ENCODE results near the gene KCNA2.

DNA sequence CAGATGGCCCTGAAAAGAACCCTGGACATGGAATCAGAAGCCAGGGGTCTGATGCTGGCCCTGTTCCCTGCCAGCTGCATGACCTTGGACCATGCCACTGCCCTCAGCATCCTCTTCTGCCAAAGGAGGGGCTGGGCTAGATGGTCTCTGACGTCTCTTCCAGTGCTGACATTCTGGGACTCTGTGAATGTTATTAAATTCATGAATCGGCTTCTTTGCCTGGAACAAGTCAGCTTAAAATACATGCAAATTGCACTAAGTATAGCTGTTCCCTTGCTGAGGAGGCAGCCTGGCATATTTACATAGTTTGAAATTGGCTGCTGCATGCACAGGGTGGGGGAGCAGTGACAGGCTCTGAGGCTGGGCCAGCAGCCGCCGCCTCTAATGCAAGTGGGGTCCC is 23.8 kb downstream of the KCNA2 start:
- TF ChIP-seq, protein P1, sequence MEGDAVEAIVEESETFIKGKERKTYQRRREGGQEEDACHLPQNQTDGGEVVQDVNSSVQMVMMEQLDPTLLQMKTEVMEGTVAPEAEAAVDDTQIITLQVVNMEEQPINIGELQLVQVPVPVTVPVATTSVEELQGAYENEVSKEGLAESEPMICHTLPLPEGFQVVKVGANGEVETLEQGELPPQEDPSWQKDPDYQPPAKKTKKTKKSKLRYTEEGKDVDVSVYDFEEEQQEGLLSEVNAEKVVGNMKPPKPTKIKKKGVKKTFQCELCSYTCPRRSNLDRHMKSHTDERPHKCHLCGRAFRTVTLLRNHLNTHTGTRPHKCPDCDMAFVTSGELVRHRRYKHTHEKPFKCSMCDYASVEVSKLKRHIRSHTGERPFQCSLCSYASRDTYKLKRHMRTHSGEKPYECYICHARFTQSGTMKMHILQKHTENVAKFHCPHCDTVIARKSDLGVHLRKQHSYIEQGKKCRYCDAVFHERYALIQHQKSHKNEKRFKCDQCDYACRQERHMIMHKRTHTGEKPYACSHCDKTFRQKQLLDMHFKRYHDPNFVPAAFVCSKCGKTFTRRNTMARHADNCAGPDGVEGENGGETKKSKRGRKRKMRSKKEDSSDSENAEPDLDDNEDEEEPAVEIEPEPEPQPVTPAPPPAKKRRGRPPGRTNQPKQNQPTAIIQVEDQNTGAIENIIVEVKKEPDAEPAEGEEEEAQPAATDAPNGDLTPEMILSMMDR (IDR thresholded peaks at IDR 0.05), result no peak
- no peak for TF ChIP-seq POLR2A (IDR thresholded peaks at IDR 0.05)
